Measurements from ENCODE around the gene KHDRBS2. TPM values are rescaled to one million over a fixed set of nuclear protein-coding genes. Genes with fewer than 3 reads are reported as not detected.

Gene KHDRBS2
- polyA plus RNA-seq = not detected in 3 replicates
- polyA plus RNA-seq (2011; ENCODE audit: low read depth) = not detected
- not detected in 2 replicates for polyA plus RNA-seq (2011; cell fraction: cytosol; rRNA removed)
- polyA plus RNA-seq (2011; cell fraction: nucleus; rRNA removed) = not detected in 2 replicates
- not detected in 2 replicates for polyA plus RNA-seq (2012; ENCODE audit: low replicate concordance)
- polyA minus RNA-seq = not detected in 3 replicates
- polyA minus RNA-seq (2011; cell fraction: cytosol; rRNA and poly(A)+ RNA removed) = not detected
- polyA minus RNA-seq (2011; cell fraction: nucleus; rRNA and poly(A)+ RNA removed) = not detected in 2 replicates

GRCh38 chr6:62285612-62286469 lies at the start of gene KHDRBS2:
KHDRBS2 (minus strand) TSS chr6:62286225.
- Histone ChIP-seq H3K27me3 (ENCODE audit: control insufficient read depth, extremely low read depth, insufficient read depth, low read length) (peaks cover 11% of the 10 kb centered on the region), H3K4me2 (ENCODE audit: control insufficient read depth, extremely low read depth, insufficient read depth, low read depth, low read length) (no peak within 1 kb of the TSS), H3K4me1 (ENCODE audit: control insufficient read depth, extremely low read depth, insufficient read depth, low read length) (no peaks in the 10 kb centered on the region), H3K9me3 (ENCODE audit: control insufficient read depth, low read depth, low read length) (no peaks in the 10 kb centered on the region), H3K4me3 (ENCODE audit: control insufficient read depth in 2 of 3, extremely low read depth in 1 of 3, insufficient read depth in 2 of 3, low read depth in 1 of 3, low read length in 3 of 3) (no peak within 1 kb of the TSS), H3K36me3 (ENCODE audit: control insufficient read depth in 2 of 2, extremely low read depth in 1 of 2, insufficient read depth in 2 of 2, low read length in 2 of 2) (no peaks in the 10 kb centered on the region), H2AFZ (ENCODE audit: control insufficient read depth, low read length) (no peak within 1 kb of the TSS), H3K79me2 (ENCODE audit: control insufficient read depth, insufficient read depth, low read length) (no peaks in the 10 kb centered on the region), H3K9me1 (ENCODE audit: control insufficient read depth, extremely low read depth, insufficient read depth, low read length) (no peaks in the 10 kb centered on the region), H4K20me1 (ENCODE audit: control insufficient read depth, extremely low read depth, insufficient read depth, low read length) (no peaks in the 10 kb centered on the region), H3K27ac (ENCODE audit: control insufficient read depth, insufficient read depth, low read length) (no peak within 1 kb of the TSS), H3K9ac (ENCODE audit: control insufficient read depth, extremely low read depth, insufficient read depth, low read length) (no peak within 1 kb of the TSS)
- TF ChIP-seq EZH2 (IDR thresholded peaks at IDR 0.05; ENCODE audit: low read length) = peak; percentile 19
- TF ChIP-seq, protein P1, sequence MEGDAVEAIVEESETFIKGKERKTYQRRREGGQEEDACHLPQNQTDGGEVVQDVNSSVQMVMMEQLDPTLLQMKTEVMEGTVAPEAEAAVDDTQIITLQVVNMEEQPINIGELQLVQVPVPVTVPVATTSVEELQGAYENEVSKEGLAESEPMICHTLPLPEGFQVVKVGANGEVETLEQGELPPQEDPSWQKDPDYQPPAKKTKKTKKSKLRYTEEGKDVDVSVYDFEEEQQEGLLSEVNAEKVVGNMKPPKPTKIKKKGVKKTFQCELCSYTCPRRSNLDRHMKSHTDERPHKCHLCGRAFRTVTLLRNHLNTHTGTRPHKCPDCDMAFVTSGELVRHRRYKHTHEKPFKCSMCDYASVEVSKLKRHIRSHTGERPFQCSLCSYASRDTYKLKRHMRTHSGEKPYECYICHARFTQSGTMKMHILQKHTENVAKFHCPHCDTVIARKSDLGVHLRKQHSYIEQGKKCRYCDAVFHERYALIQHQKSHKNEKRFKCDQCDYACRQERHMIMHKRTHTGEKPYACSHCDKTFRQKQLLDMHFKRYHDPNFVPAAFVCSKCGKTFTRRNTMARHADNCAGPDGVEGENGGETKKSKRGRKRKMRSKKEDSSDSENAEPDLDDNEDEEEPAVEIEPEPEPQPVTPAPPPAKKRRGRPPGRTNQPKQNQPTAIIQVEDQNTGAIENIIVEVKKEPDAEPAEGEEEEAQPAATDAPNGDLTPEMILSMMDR (optimal IDR thresholded peaks at IDR 0.05 in 1 of 3, IDR thresholded peaks at IDR 0.05 in 1 of 3, conservative IDR thresholded peaks at IDR 0.05 in 1 of 3; ENCODE audit: extremely low read depth in 1 of 3, insufficient read depth in 2 of 3, low read length in 3 of 3) = no peak
- dilution Hi-C loops (cut with MboI; ENCODE audit: extremely low pct_ligation_motif_present, low sequenced_read_pairs) = no loop called here
- FAIRE-seq (no peak), DNase-seq (ENCODE audit: low read depth, low spot score) (no peak)

- H3K4me3 ChIP-seq (ENCODE audit: control insufficient read depth in 2 of 3, extremely low read depth in 1 of 3, insufficient read depth in 2 of 3, low read depth in 1 of 3, low read length in 3 of 3) = no peak overlapping the region
- no peak for TF ChIP-seq EZH2 (IDR thresholded peaks at IDR 0.05; ENCODE audit: low read length)
- TF ChIP-seq, protein P1 (optimal IDR thresholded peaks at IDR 0.05 in 1 of 3, IDR thresholded peaks at IDR 0.05 in 1 of 3, conservative IDR thresholded peaks at IDR 0.05 in 1 of 3; ENCODE audit: extremely low read depth in 1 of 3, insufficient read depth in 2 of 3, low read length in 3 of 3) = no peak
- H4K20me1 ChIP-seq (ENCODE audit: control insufficient read depth, extremely low read depth, insufficient read depth, low read length) = no peaks in the 10 kb centered on the region
- H3K27ac ChIP-seq (ENCODE audit: control insufficient read depth, insufficient read depth, low read length) = no peak overlapping the region
- dilution Hi-C loops (cut with MboI; ENCODE audit: extremely low pct_ligation_motif_present, low sequenced_read_pairs) = no loop called here
- H3K36me3 ChIP-seq (ENCODE audit: control insufficient read depth in 2 of 2, extremely low read depth in 1 of 2, insufficient read depth in 2 of 2, low read length in 2 of 2) = no peaks in the 10 kb centered on the region
- H3K27me3 ChIP-seq (ENCODE audit: control insufficient read depth, extremely low read depth, insufficient read depth, low read length) = no peaks in the 10 kb centered on the region
- H2AFZ ChIP-seq (ENCODE audit: control insufficient read depth, low read length) = no peak overlapping the region
- H3K4me2 ChIP-seq (ENCODE audit: control insufficient read depth, extremely low read depth, insufficient read depth, low read depth, low read length) = no peak overlapping the region
- H3K9ac ChIP-seq (ENCODE audit: control insufficient read depth, extremely low read depth, insufficient read depth, low read length) = no peak overlapping the region
- DNase-seq (ENCODE audit: low read depth, low spot score) (no peak), FAIRE-seq (no peak)
- no peaks in the 10 kb centered on the region for H3K9me3 ChIP-seq (ENCODE audit: control insufficient read depth, low read depth, low read length)
- H3K9me1 ChIP-seq (ENCODE audit: control insufficient read depth, extremely low read depth, insufficient read depth, low read length) = no peaks in the 10 kb centered on the region
- H3K4me1 ChIP-seq (ENCODE audit: control insufficient read depth, extremely low read depth, insufficient read depth, low read length) = no peaks in the 10 kb centered on the region
- H3K79me2 ChIP-seq (ENCODE audit: control insufficient read depth, insufficient read depth, low read length) = no peaks in the 10 kb centered on the region
Observed at GRCh38 chr6:62328607-62329006, 42.6 kb upstream of the KHDRBS2 start.
